Gastrocnemius medialis (tissue), 4 donors: ENCODE measurements around the gene COPS3. TPM values are rescaled to one million over a fixed set of nuclear protein-coding genes. Genes with fewer than 3 reads are reported as not detected.

Experiments
- ATAC-seq, 2 donors: fragments of 150-250 bp; one replicate each; pipeline ENCODE4 v1.9.1; 2016
- DNase-seq, 2 donors: peaks; one replicate each; pipeline ENCODE4 v3.0.0-alpha.2; 2019
- H3K27ac ChIP-seq, 4 donors: fragments of 200-600 bp; sonication (generic); 1 replicate in 1 of 4; 2 replicates in 3 of 4; pipeline ENCODE4 v1.5.1; 2016 to 2018; ENCODE audit warnings: mild to moderate bottlenecking in 2 of 4, moderate library complexity in 1 of 4
- H3K27me3 ChIP-seq, 3 donors: fragments of 200-600 bp; sonication (generic) in 2 of 3; 1 replicate in 1 of 3; 2 replicates in 2 of 3; pipeline versions ENCODE4 v1.5.1 to v1.6.0; 2016 to 2019; ENCODE audit warnings: mild to moderate bottlenecking in 1 of 3, moderate library complexity in 1 of 3
- H3K36me3 ChIP-seq, 2 donors: fragments of 200-600 bp; sonication (generic) in 1 of 2; one replicate each; pipeline ENCODE4 v1.5.1; 2017 to 2018
- H3K4me1 ChIP-seq, 2 donors: fragments of 200-600 bp; sonication (generic) in 1 of 2; one replicate each; pipeline ENCODE4 v1.5.1; 2016 to 2017; ENCODE audit warnings: mild to moderate bottlenecking in 2 of 2
- H3K4me3 ChIP-seq, 4 donors: fragments of 200-600 bp; sonication (generic) in 3 of 4; 1 replicate in 1 of 4; 2 replicates in 3 of 4; pipeline ENCODE4 v1.5.1; 2016 to 2019; ENCODE audit warnings: mild to moderate bottlenecking in 2 of 4
- H3K9me3 ChIP-seq, 3 donors: fragments of 200-600 bp; sonication (generic) in 2 of 3; 1 replicate in 1 of 3; 2 replicates in 2 of 3; pipeline ENCODE4 v1.5.1; 2016 to 2019
- CTCF ChIP-seq, 5 experiments: fragments of 450-650 bp in 3 of 5; fragments of 200-600 bp in 2 of 5; sonication (generic) in 2 of 5; IDR thresholded peaks in 4 of 5; conservative IDR thresholded peaks in 1 of 5; 1 replicate in 4 of 5; 2 replicates in 1 of 5; pipeline ENCODE4 v1.5.1; 2016 to 2019; ENCODE audit warnings: antibody characterized with exemption in 5 of 5, mild to moderate bottlenecking in 3 of 5, moderate library complexity in 3 of 5
- POLR2A ChIP-seq, 2 donors: fragments of 450-650 bp; IDR thresholded peaks; one replicate each; pipeline ENCODE4 v1.6.1; 2017; ENCODE audit warnings: antibody characterized with exemption in 2 of 2, mild to moderate bottlenecking in 2 of 2, moderate library complexity in 2 of 2
- in situ Hi-C, 4 donors: fragments of 200-750 bp; cut with MboI; loops; one replicate each; pipeline versions ENCODE4 v1.15.0 to v1.8.0; 2017; ENCODE audit warnings: low sequenced_read_pairs in 4 of 4
- intact Hi-C: fragments of 100-400 bp; cut with DNase I; formaldehyde crosslinking; loops from one replicate; pipeline ENCODE4 v1.15.1; 2023; ENCODE audit warnings: low total_unique reads
- total RNA-seq, 4 donors: library from RNA; depleted of rRNA; stranded (reverse); fragments of >200 nt; gene quantifications; one replicate each; pipeline versions ENCODE4 v1.1.0 to v1.2.3, GENCODE V29; 2016

Gene COPS3
- total RNA-seq, 4 donors from 2014 or later = 145 to 249 (median 175) TPM

- Histone ChIP-seq H3K27me3 (no peaks in the 10 kb centered on the region), H3K36me3 (no peaks in the 10 kb centered on the region), H3K9me3 (no peaks in the 10 kb centered on the region), H3K4me3 (no peak overlapping the region), H3K27ac (peak overlapping the region in 1 of 4 donors; percentile 25), H3K4me1 (peaks cover 9 to 18% of the 10 kb centered on the region in 2 donors)
- no peak for DNase-seq
- no peak for TF ChIP-seq CTCF (IDR thresholded peaks at IDR 0.05 in 4 of 5, conservative IDR thresholded peaks at IDR 0.05 in 1 of 5)
- no peak for TF ChIP-seq POLR2A (IDR thresholded peaks at IDR 0.05)
- intact Hi-C loops = no loop called here
- in situ Hi-C loops = no loop called here
- no peak for ATAC-seq
Measured at GRCh38 chr17:17200311-17200710, 80.7 kb downstream of the COPS3 start.

- no peak overlapping the region for H3K27ac ChIP-seq
- no peaks in the 10 kb centered on the region for H3K27me3 ChIP-seq
- DNase-seq (no peak), ATAC-seq (no peak)
- H3K9me3 ChIP-seq = no peaks in the 10 kb centered on the region
- intact Hi-C loops = no loop called here
- no peak overlapping the region for H3K4me3 ChIP-seq
- TF ChIP-seq CTCF (IDR thresholded peaks at IDR 0.05 in 4 of 5, conservative IDR thresholded peaks at IDR 0.05 in 1 of 5) (no peak), POLR2A (IDR thresholded peaks at IDR 0.05) (no peak)
- H3K36me3 ChIP-seq = no peaks in the 10 kb centered on the region
- H3K4me1 ChIP-seq = no peaks in the 10 kb centered on the region
- in situ Hi-C loops = no loop called here
Measured at GRCh38 chr17:17198281-17198680, 82.8 kb downstream of the COPS3 start.

GRCh38 chr17:17196776-17197175 lies 84.3 kb downstream of the COPS3 start:
- H3K27ac ChIP-seq = no peak overlapping the region
- no peak for TF ChIP-seq CTCF (IDR thresholded peaks at IDR 0.05 in 4 of 5, conservative IDR thresholded peaks at IDR 0.05 in 1 of 5)
- TF ChIP-seq POLR2A (IDR thresholded peaks at IDR 0.05) = no peak
- peaks cover 8 to 9% of the 10 kb centered on the region in 2 donors for H3K4me1 ChIP-seq
- intact Hi-C loops = no loop called here
- no peak for DNase-seq
- no peak overlapping the region for H3K4me3 ChIP-seq
- no peaks in the 10 kb centered on the region for H3K27me3 ChIP-seq
- no peak for ATAC-seq
- no peaks in the 10 kb centered on the region for H3K36me3 ChIP-seq
- H3K9me3 ChIP-seq = no peaks in the 10 kb centered on the region
- in situ Hi-C loops = no loop called here

Other genes with a start within 250 kb of the COPS3 start
- 100 to 1,000 TPM in 3 of 4 donors, 10 to 100 TPM in 1; 71.1 to 127 (median 124) TPM for gene MPRIP, start 238.8 kb downstream of the COPS3 start, total RNA-seq
- gene PLD6, start 74.9 kb downstream of the COPS3 start, total RNA-seq = 1 to 10 TPM; 1.9 to 5.1 (median 2.7) TPM
- 10 to 100 TPM; 31.7 to 62.0 (median 39.2) TPM for gene FLCN, start 44.1 kb downstream of the COPS3 start, total RNA-seq
- gene NT5M, start 22.1 kb upstream of the COPS3 start, total RNA-seq = 10 to 100 TPM in 2 of 4 donors, 1 to 10 TPM in 2; 3.7 to 15.7 (median 8.0) TPM
- 10 to 100 TPM; 20.4 to 33.7 (median 27.7) TPM for gene MED9, start 195.8 kb upstream of the COPS3 start, total RNA-seq
- 100 to 1,000 TPM in 2 of 4 donors, 10 to 100 TPM in 2; 61.3 to 264 (median 102) TPM for gene RASD1, start 215.1 kb upstream of the COPS3 start, total RNA-seq